HG03066 (cell line): ENCODE results near the gene POLR2J.
"Not testable (repeated sequence)": the region's sequence is repeated elsewhere in the genome, so short reads cannot be mapped to it uniquely, and the experiment has no call there.

ENCODE experiments used
- ATAC-seq: cut with Tn5 transposase; IDR thresholded peaks from one replicate; pipeline ENCODE4 v1.9.1; 2021; ENCODE audit warnings: low read depth; ENCODE audit not compliant: unreplicated experiment

Gene POLR2J

GRCh38 chr7:102478314-102479208 lies at the start of gene POLR2J:
POLR2J (minus strand) TSS chr7:102478922; CDS start chr7:102478860, 62 bp downstream.
- peak; percentile 91 for ATAC-seq

- not testable (repeated sequence) for ATAC-seq
Measured at GRCh38 chr7:102527822-102528793, 49.4 kb upstream of the POLR2J start.

- ATAC-seq = not testable (repeated sequence)
Measured at GRCh38 chr7:102527182-102527581, 48.5 kb upstream of the POLR2J start.

GRCh38 chr7:102524803-102525202 lies 46.1 kb upstream of the POLR2J start:
- ATAC-seq = not testable (repeated sequence)

GRCh38 chr7:102520797-102521196 lies 42.1 kb upstream of the POLR2J start:
- not testable (repeated sequence) for ATAC-seq

- peak; percentile 50 for ATAC-seq
Measured at GRCh38 chr7:102517550-102518147, 38.9 kb upstream of the POLR2J start, which contains the start of gene RASA4B. RASA4B (minus strand) TSS chr7:102517777; CDS start chr7:102517710, 67 bp downstream.

GRCh38 chr7:102516951-102517350 lies 38.2 kb upstream of the POLR2J start:
- ATAC-seq = not testable (repeated sequence)

GRCh38 chr7:102515889-102516288 lies 37.2 kb upstream of the POLR2J start:
- ATAC-seq = not testable (repeated sequence)

- ATAC-seq = peak; percentile 69
Measured at GRCh38 chr7:102514881-102515721, 36.4 kb upstream of the POLR2J start.

GRCh38 chr7:102512642-102513221 lies 34.0 kb upstream of the POLR2J start:
- ATAC-seq = not testable (repeated sequence)

GRCh38 chr7:102511860-102512522 lies 33.3 kb upstream of the POLR2J start:
- ATAC-seq = peak; percentile 33

- not testable (repeated sequence) for ATAC-seq
Measured at GRCh38 chr7:102510575-102510974, 31.9 kb upstream of the POLR2J start.

- ATAC-seq = not testable (repeated sequence)
Measured at GRCh38 chr7:102507410-102508088, 28.8 kb upstream of the POLR2J start.

GRCh38 chr7:102505298-102506185 lies 26.8 kb upstream of the POLR2J start:
- not testable (repeated sequence) for ATAC-seq

GRCh38 chr7:102503141-102503540 lies 24.4 kb upstream of the POLR2J start:
- not testable (repeated sequence) for ATAC-seq

GRCh38 chr7:102498321-102498720 lies 19.6 kb upstream of the POLR2J start:
- not testable (repeated sequence) for ATAC-seq

GRCh38 chr7:102497308-102497707 lies 18.6 kb upstream of the POLR2J start:
- ATAC-seq = not testable (repeated sequence)
